H1 (cell line): ENCODE measurements around the gene FAM25A. TPM values are rescaled to one million over a fixed set of nuclear protein-coding genes. Genes with fewer than 3 reads are reported as not detected.

Source experiments
- CTCF ChIA-PET: fragments of 300-600 bp; sonication (Branson Sonifier 250); formaldehyde crosslinking; loops from one replicate; lab custom pipeline; 2021; ENCODE audit not compliant: partially characterized antibody; lab: Charles Lee
- POLR2A ChIA-PET: fragments of 300-600 bp; sonication (Branson Sonifier 250); formaldehyde crosslinking; loops from one replicate; lab custom pipeline; 2021; ENCODE audit warnings: inconsistent platforms; ENCODE audit not compliant: partially characterized antibody; lab: Charles Lee
- DNase-seq, 2 experiments: peaks; one replicate each; pipeline versions ENCODE4 v3.0.0 to v3.0.0-alpha.2; 2010 to 2022; ENCODE audit warnings: low spot score in 2 of 2, low read depth in 1 of 2, mixed read lengths in 1 of 2
- FAIRE-seq: peaks from 2 replicates; lab custom pipeline; 2011; peaks lifted over from hg19 to GRCh38; lab: Jason Lieb, UNC
- H2AFZ ChIP-seq: 2 replicates; pipeline ENCODE4 v1.8.1; 2012; ENCODE audit warnings: low read length, inconsistent platforms
- H2AK5ac ChIP-seq: 2 replicates; pipeline ENCODE4 v1.6.1; 2013; ENCODE audit warnings: low read depth, low read length
- H2BK120ac ChIP-seq: replicated peaks from 2 replicates; pipeline ENCODE3; 2013; ENCODE audit warnings: low read depth, low read length, inconsistent platforms
- H2BK12ac ChIP-seq: 2 replicates; pipeline ENCODE4 v1.6.1; 2013; ENCODE audit warnings: low read depth, low read length
- H2BK15ac ChIP-seq: 2 replicates; pipeline ENCODE4 v1.6.1; 2013; ENCODE audit warnings: low read length
- H2BK20ac ChIP-seq: 2 replicates; pipeline ENCODE4 v1.6.1; 2013; ENCODE audit warnings: low read length
- H2BK5ac ChIP-seq: 2 replicates; pipeline ENCODE4 v1.6.1; 2013; ENCODE audit warnings: low read depth, low read length
- H3K14ac ChIP-seq: 2 replicates; pipeline ENCODE4 v1.6.1; 2013; ENCODE audit warnings: inconsistent platforms; ENCODE audit not compliant: insufficient read length
- H3K18ac ChIP-seq: 2 replicates; pipeline ENCODE4 v1.6.1; 2013; ENCODE audit warnings: low read length; ENCODE audit errors: extremely low read depth
- H3K23ac ChIP-seq: 2 replicates; pipeline ENCODE4 v1.6.1; 2013; ENCODE audit warnings: inconsistent platforms; ENCODE audit not compliant: insufficient read length
- H3K23me2 ChIP-seq: 2 replicates; pipeline ENCODE4 v1.6.1; 2013; ENCODE audit warnings: low read depth, low read length
- H3K27ac ChIP-seq: 2 replicates; pipeline ENCODE4 v1.6.1; 2011; ENCODE audit warnings: low read depth, low read length, inconsistent platforms
- H3K27me3 ChIP-seq, 4 experiments: replicated peaks in 1 of 4; 1 replicate in 1 of 4; 2 replicates in 3 of 4; pipeline versions ENCODE4 v1.6.1 to v1.8.1; 2011 to 2013; ENCODE audit warnings: low read length in 3 of 4, mild to moderate bottlenecking in 3 of 4, inconsistent platforms in 2 of 4, mixed read lengths in 2 of 4, moderate library complexity in 1 of 4; ENCODE audit not compliant: control insufficient read depth in 3 of 4, insufficient read depth in 3 of 4; ENCODE audit errors: extremely low read depth in 1 of 4
- H3K36me3 ChIP-seq, 4 experiments: 2 replicates each; pipeline versions ENCODE4 v1.6.1 to v1.8.1; 2011 to 2013; ENCODE audit warnings: mild to moderate bottlenecking in 4 of 4, low read length in 3 of 4, moderate library complexity in 2 of 4, control low read depth in 1 of 4, inconsistent platforms in 1 of 4; ENCODE audit not compliant: insufficient read depth in 4 of 4, control insufficient read depth in 2 of 4
- H3K4ac ChIP-seq: replicated peaks from 2 replicates; pipeline ENCODE3; 2013; ENCODE audit warnings: low read length, low read depth, mixed read lengths, inconsistent platforms; ENCODE audit not compliant: insufficient read length
- H3K4me1 ChIP-seq, 4 experiments: replicated peaks in 1 of 4; 1 replicate in 1 of 4; 2 replicates in 3 of 4; pipeline versions ENCODE4 v1.6.1 to v1.8.1; 2011 to 2013; ENCODE audit warnings: low read length in 3 of 4, inconsistent platforms in 2 of 4, mixed read lengths in 1 of 4; ENCODE audit not compliant: insufficient read depth in 4 of 4, control insufficient read depth in 3 of 4
- H3K4me2 ChIP-seq, 2 experiments: 2 replicates each; pipeline versions ENCODE4 v1.6.1 to v1.8.1; 2011 to 2013; ENCODE audit warnings: low read depth in 2 of 2, low read length in 2 of 2, control low read depth in 1 of 2, inconsistent platforms in 1 of 2, mild to moderate bottlenecking in 1 of 2; ENCODE audit not compliant: insufficient read depth in 1 of 2
- H3K4me3 ChIP-seq, 4 experiments: fragments of 200-600, 300-600 bp in 1 of 4; sonication (generic), shearing (Covaris generic), sonication (Bioruptor Twin) in 1 of 4; 2 replicates each; pipeline versions ENCODE4 v1.5.1 to v1.8.1; 2011 to 2016; ENCODE audit warnings: low read length in 4 of 4, low read depth in 3 of 4, control low read depth in 2 of 4, inconsistent platforms in 2 of 4, mild to moderate bottlenecking in 2 of 4, mixed read lengths in 1 of 4, moderate library complexity in 1 of 4; ENCODE audit not compliant: insufficient read depth in 2 of 4; ENCODE audit errors: extremely low read depth in 1 of 4
- H3K56ac ChIP-seq: replicated peaks from 2 replicates; pipeline ENCODE3; 2013; ENCODE audit warnings: low read depth, mild to moderate bottlenecking, mixed read lengths, low read length, inconsistent platforms; ENCODE audit not compliant: insufficient read length
- H3K79me1 ChIP-seq: 2 replicates; pipeline ENCODE4 v1.6.1; 2013; ENCODE audit warnings: low read depth, low read length, control low read depth
- H3K79me2 ChIP-seq, 2 experiments: 2 replicates each; pipeline versions ENCODE4 v1.6.1 to v1.8.1; 2012 to 2013; ENCODE audit warnings: low read length in 2 of 2, mild to moderate bottlenecking in 2 of 2, inconsistent platforms in 1 of 2; ENCODE audit not compliant: insufficient read depth in 2 of 2, control insufficient read depth in 1 of 2
- H3K9ac ChIP-seq, 4 experiments: replicated peaks in 1 of 4; 1 replicate in 1 of 4; 2 replicates in 3 of 4; pipeline versions ENCODE4 v1.6.1 to v1.8.1; 2011 to 2013; ENCODE audit warnings: low read depth in 3 of 4, low read length in 3 of 4, control low read depth in 2 of 4, mild to moderate bottlenecking in 2 of 4, moderate library complexity in 2 of 4, inconsistent platforms in 1 of 4; ENCODE audit errors: extremely low read depth in 1 of 4
- H3K9me3 ChIP-seq, 2 experiments: 2 replicates each; pipeline versions ENCODE4 v1.6.1 to v1.8.1; 2012 to 2013; ENCODE audit warnings: mild to moderate bottlenecking in 2 of 2, moderate library complexity in 2 of 2, control low read depth in 1 of 2, inconsistent platforms in 1 of 2, low read depth in 1 of 2, low read length in 1 of 2, mixed read lengths in 1 of 2; ENCODE audit not compliant: insufficient read depth in 2 of 2
- H4K20me1 ChIP-seq, 2 experiments: replicated peaks in 1 of 2; 2 replicates each; pipeline versions ENCODE3 to v1.8.1; 2011 to 2013; ENCODE audit warnings: inconsistent platforms in 2 of 2, low read length in 2 of 2, mild to moderate bottlenecking in 1 of 2; ENCODE audit not compliant: insufficient read depth in 2 of 2, control insufficient read depth in 1 of 2
- H4K5ac ChIP-seq: 2 replicates; pipeline ENCODE4 v1.6.1; 2013; ENCODE audit warnings: low read length, low read depth, mixed read lengths, inconsistent platforms; ENCODE audit not compliant: insufficient read length
- H4K8ac ChIP-seq: 2 replicates; pipeline ENCODE4 v1.8.0; 2013; ENCODE audit warnings: mild to moderate bottlenecking, moderate library complexity, low read length, inconsistent platforms; ENCODE audit not compliant: insufficient read depth; ENCODE audit errors: extremely low read depth
- H4K91ac ChIP-seq: replicated peaks from 2 replicates; pipeline ENCODE3; 2013; ENCODE audit warnings: low read length, mixed read lengths, inconsistent platforms; ENCODE audit not compliant: insufficient read length
- ATF3 ChIP-seq: IDR thresholded peaks from 2 replicates; pipeline ENCODE4 v1.6.1; 2011; ENCODE audit warnings: low read depth, mild to moderate bottlenecking, low read length; ENCODE audit not compliant: insufficient read depth
- CHD1 ChIP-seq: IDR thresholded peaks from 2 replicates; pipeline ENCODE4 v1.6.1; 2012; ENCODE audit warnings: low read depth, low read length, improper control_type of control experiment
- CTBP2 ChIP-seq: IDR thresholded peaks from 2 replicates; pipeline ENCODE4 v1.7.0; 2011; ENCODE audit warnings: borderline replicate concordance, mild to moderate bottlenecking, moderate library complexity, mixed read lengths, low read length; ENCODE audit not compliant: insufficient read depth, insufficient read length
- EP300 ChIP-seq, 2 experiments: IDR thresholded peaks; 1 replicate in 1 of 2; 2 replicates in 1 of 2; pipeline ENCODE4 v1.6.1; 2011 to 2012; ENCODE audit warnings: low read depth in 2 of 2, low read length in 2 of 2, mild to moderate bottlenecking in 2 of 2, borderline replicate concordance in 1 of 2, inconsistent platforms in 1 of 2, moderate library complexity in 1 of 2
- EZH2 ChIP-seq: fragments of 200-600 bp; sonication (generic); IDR thresholded peaks from 2 replicates; pipeline ENCODE4 v1.7.1; 2012; ENCODE audit warnings: low read depth, mild to moderate bottlenecking, moderate library complexity, low read length, inconsistent platforms; ENCODE audit not compliant: severe bottlenecking
- GABPA ChIP-seq: IDR thresholded peaks from 2 replicates; pipeline ENCODE4 v1.6.1; 2011; ENCODE audit warnings: mild to moderate bottlenecking, low read length, moderate library complexity, borderline replicate concordance; ENCODE audit not compliant: insufficient read depth
- KDM4A ChIP-seq: IDR thresholded peaks from one replicate; pipeline ENCODE4 v1.7.1; 2012; ENCODE audit warnings: low read depth, mild to moderate bottlenecking, moderate library complexity, low read length, inconsistent platforms; ENCODE audit not compliant: severe bottlenecking
- MAX ChIP-seq: IDR thresholded peaks from 2 replicates; pipeline ENCODE4 v1.6.1; 2012; ENCODE audit warnings: inconsistent platforms
- RFX5 ChIP-seq: IDR thresholded peaks from 2 replicates; pipeline ENCODE4 v1.6.1; 2011; ENCODE audit warnings: low read depth, low read length, improper control_type of control experiment, borderline replicate concordance
- RXRA ChIP-seq: IDR thresholded peaks from 2 replicates; pipeline ENCODE4 v1.6.1; 2011; ENCODE audit warnings: low read depth, mild to moderate bottlenecking, low read length, moderate library complexity; ENCODE audit not compliant: insufficient read depth
- SP1 ChIP-seq: IDR thresholded peaks from 2 replicates; pipeline ENCODE4 v1.6.1; 2011; ENCODE audit warnings: low read depth, low read length
- SP4 ChIP-seq: IDR thresholded peaks from 2 replicates; pipeline ENCODE4 v1.6.1; 2012; ENCODE audit warnings: low read length, inconsistent platforms
- ZNF274 ChIP-seq: IDR thresholded peaks from 2 replicates; pipeline ENCODE4 v1.7.0; 2012; ENCODE audit warnings: low read length, borderline replicate concordance; ENCODE audit errors: extremely low read depth
- WGBS, 2 experiments: shearing (Covaris generic) in 1 of 2; methylation state at CpG; one replicate each; pipeline versions ENCODE4 v1.1.6 to v1.1.7; 2013 to 2015; ENCODE audit warnings: low lambda C conversion rate in 2 of 2, mixed read lengths in 2 of 2, inconsistent platforms in 1 of 2, low coverage in 1 of 2, missing lambda C conversion rate in 1 of 2; ENCODE audit not compliant: insufficient replicate concordance in 2 of 2, insufficient coverage in 1 of 2, insufficient read length in 1 of 2; ENCODE audit errors: extremely low coverage in 1 of 2, missing lambda C conversion rate in 1 of 2; 5-methylcytosine and 5-hydroxymethylcytosine counted together
- polyA plus RNA-seq, 7 experiments: library from polyadenylated mRNA; depleted of rRNA in 3 of 7; stranded (reverse) in 5 of 7; unstranded in 2 of 7; fragments of >200 nt in 5 of 7; fragments of 200-250 nt in 2 of 7; gene quantifications; 1 replicate in 5 of 7; 2 replicates in 1 of 7; 4 replicates in 1 of 7; pipeline versions ENCODE4 v1.2.1 to v1.2.3, GENCODE V29; 2011 to 2013; ENCODE audit warnings: missing spikeins in 2 of 7, mixed read lengths in 2 of 7
- total RNA-seq: library from RNA; stranded (reverse); fragmentation: NEBNext Ultra II Directional; extraction: Animal tissue kit (Norgen Biotek cat#: 25700); gene quantifications from 2 replicates; pipeline ENCODE4 v1.2.1, GENCODE V29; 2021

Gene FAM25A
- total and polyA plus RNA-seq, 2 of the 8 experiments (the other 6 are each of a cell fraction or from before 2014, with no cell fraction given), result not detected

GRCh38 chr10:87053111-87053510, 33.0 kb downstream of the FAM25A start:
- POLR2A ChIA-PET, result interaction anchor here (1.3 kb wide), 1 partner anchor 10 kb away, joined by 4 read pairs; no protein-coding TSS in a partner anchor
- H2BK5ac ChIP-seq, result no peak overlapping the region
- H4K5ac ChIP-seq, result no peak overlapping the region
- no peak overlapping the region for H2BK15ac ChIP-seq
- no peak overlapping the region for H2BK12ac ChIP-seq
- FAIRE-seq (no peak), DNase-seq (no peak)
- no peaks in the 10 kb centered on the region for H3K79me2 ChIP-seq
- no peak overlapping the region for H3K9ac ChIP-seq
- H2AFZ ChIP-seq, result no peak overlapping the region
- WGBS, 2 experiments, result 96% methylated on average over 3 of the region's 3 CpGs; no CpG with 5 or more reads in 1 of the 2 experiments
- H3K4me1 ChIP-seq, result no peaks in the 10 kb centered on the region
- H3K56ac ChIP-seq, result no peak overlapping the region
- no peaks in the 10 kb centered on the region for H3K23me2 ChIP-seq
- no peak overlapping the region for H3K4ac ChIP-seq
- H3K14ac ChIP-seq, result no peak overlapping the region
- no peaks in the 10 kb centered on the region for H3K79me1 ChIP-seq
- CTCF ChIA-PET, result interaction anchor here (1.2 to 4.6 kb wide), 4 partner anchors 76 to 114 kb away, joined by 3 to 23 read pairs (median 6); no protein-coding TSS in a partner anchor
- H4K20me1 ChIP-seq, result no peaks in the 10 kb centered on the region
- H3K27me3 ChIP-seq, result no peaks in the 10 kb centered on the region
- H3K9me3 ChIP-seq, result no peaks in the 10 kb centered on the region
- no peak overlapping the region for H4K8ac ChIP-seq
- H3K23ac ChIP-seq, result no peak overlapping the region
- no peak overlapping the region for H4K91ac ChIP-seq
- no peak overlapping the region for H3K4me3 ChIP-seq
- no peak overlapping the region for H3K27ac ChIP-seq
- H3K4me2 ChIP-seq, result no peak overlapping the region
- H2BK120ac ChIP-seq, result no peak overlapping the region
- peaks cover 0 to 51% (median 23%) of the 10 kb centered on the region in 4 experiments; a peak in 7 of 8 replicates for H3K36me3 ChIP-seq
- no peak overlapping the region for H2BK20ac ChIP-seq
- no peak overlapping the region for H2AK5ac ChIP-seq
- no peak overlapping the region for H3K18ac ChIP-seq
- no peak for TF ChIP-seq CTBP2
- no peak for TF ChIP-seq SP4
- TF ChIP-seq EP300 (IDR thresholded peaks at IDR 0.05; ENCODE audit: borderline replicate concordance in 1 of 2, low read depth in 2 of 2, low read length in 2 of 2), result no peak
- no peak for TF ChIP-seq RFX5
- TF ChIP-seq MAX, result no peak
- no peak for TF ChIP-seq GABPA
- TF ChIP-seq KDM4A, result no peak
- no peak for TF ChIP-seq RXRA
- TF ChIP-seq CHD1, result no peak
- TF ChIP-seq EZH2, result no peak
- TF ChIP-seq SP1, result no peak
- TF ChIP-seq ATF3, result no peak
- TF ChIP-seq ZNF274, result no peak
